HG03060 (cell line): Measurements from ENCODE around the gene DLGAP1.
"Not testable (repeated sequence)": the region's sequence is repeated elsewhere in the genome, so short reads cannot be mapped to it uniquely, and the experiment has no call there.

Experiments used
- ATAC-seq: cut with Tn5 transposase; IDR thresholded peaks from one replicate; pipeline ENCODE4 v1.9.1; 2021; ENCODE audit warnings: low read depth, moderate number of reproducible peaks; ENCODE audit not compliant: unreplicated experiment

The DLGAP1 gene

DNA sequence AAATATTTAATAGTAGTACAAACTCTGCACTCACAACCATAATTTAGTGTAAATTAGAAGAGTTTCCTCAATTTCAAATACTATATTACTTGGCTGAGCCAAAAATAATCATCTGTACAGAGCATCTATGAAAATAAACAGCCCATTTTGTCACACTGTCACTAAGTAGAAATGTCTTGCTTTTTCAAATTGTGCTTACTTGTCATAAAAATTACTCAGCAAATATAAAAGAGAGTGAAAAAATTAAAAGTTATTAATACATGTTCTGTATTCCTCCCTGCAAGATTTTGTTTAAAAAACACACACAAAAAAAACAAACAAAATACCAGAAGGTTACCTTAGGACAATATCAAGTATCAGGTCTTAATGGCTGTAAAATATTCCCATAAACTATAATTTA is 155.7 kb downstream of the DLGAP1 start:
- no peak for ATAC-seq

GRCh38 chr18:4293337-4293736 is 161.8 kb downstream of the DLGAP1 start:
- no peak for ATAC-seq

DNA sequence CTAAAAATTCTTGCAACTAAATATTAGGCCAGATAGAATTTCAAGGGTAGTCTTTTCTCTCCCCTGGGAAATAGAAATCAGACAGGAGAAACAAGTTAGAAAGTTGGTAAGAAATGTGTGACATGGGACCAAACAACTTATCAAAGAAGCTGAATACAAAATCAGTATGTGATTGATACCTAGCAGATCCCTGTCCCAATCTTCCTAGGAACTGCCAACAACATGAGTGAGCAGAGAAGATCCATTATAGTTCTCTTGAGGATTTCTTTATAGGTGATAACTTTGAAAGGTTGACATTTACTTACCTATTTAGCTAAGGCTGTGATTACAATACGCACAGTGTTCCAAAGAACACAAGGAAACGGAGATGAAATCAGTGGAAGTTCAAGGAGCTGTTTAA is 162.4 kb downstream of the DLGAP1 start:
- ATAC-seq: no peak

DNA sequence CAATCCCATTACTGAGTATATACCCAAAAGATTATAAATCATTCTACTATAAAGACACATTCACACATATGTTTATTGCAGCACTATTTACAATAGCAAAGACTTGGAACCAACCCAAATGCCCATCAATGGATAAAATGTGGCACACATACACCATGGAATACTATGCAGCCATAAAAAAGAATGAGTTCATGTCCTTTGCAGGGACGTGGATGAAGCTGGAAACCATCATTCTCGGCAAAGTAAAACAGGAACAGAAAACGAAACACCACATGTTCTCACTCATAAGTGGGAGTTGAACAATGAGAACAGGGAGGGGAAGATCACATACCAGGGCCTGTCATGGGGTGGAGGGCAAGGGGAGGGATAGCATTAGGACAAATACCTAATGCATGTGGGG is 167.8 kb downstream of the DLGAP1 start:
- not testable (repeated sequence) for ATAC-seq

- ATAC-seq: no peak
Observed at GRCh38 chr18:4286256-4286655, 168.9 kb downstream of the DLGAP1 start.

- no peak for ATAC-seq
Observed at GRCh38 chr18:4285525-4285924, 169.6 kb downstream of the DLGAP1 start.

GRCh38 chr18:4284528-4284927 is 170.6 kb downstream of the DLGAP1 start:
- ATAC-seq: no peak

DNA sequence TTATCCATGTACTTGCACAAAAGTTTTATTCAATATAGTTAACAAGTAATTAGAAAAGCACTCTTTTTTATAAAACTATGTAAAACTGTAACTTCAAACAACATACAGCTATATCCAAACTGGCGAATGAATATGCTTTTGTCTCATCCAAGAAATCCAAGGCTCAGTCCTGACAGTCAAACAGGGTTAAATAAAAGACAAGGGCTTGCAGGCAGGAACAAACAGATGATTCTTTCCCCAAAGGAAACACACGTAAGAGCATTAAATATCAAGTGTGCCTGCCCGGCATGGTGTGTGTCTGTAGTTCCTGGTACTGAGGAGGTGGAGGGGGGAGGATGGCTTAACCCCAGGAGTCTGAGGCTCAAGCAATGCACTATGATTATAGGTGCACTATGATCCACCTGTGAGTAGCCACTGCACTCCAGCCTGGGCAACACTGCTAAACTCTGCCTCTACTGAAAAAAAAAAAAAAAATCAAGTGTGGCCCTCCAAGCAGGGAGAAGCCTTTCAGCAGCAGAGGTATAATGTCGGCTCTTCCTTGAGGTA is 171.3 kb downstream of the DLGAP1 start:
- no peak for ATAC-seq

- ATAC-seq: no peak
Observed at GRCh38 chr18:4282954-4283353, 172.2 kb downstream of the DLGAP1 start.

DNA sequence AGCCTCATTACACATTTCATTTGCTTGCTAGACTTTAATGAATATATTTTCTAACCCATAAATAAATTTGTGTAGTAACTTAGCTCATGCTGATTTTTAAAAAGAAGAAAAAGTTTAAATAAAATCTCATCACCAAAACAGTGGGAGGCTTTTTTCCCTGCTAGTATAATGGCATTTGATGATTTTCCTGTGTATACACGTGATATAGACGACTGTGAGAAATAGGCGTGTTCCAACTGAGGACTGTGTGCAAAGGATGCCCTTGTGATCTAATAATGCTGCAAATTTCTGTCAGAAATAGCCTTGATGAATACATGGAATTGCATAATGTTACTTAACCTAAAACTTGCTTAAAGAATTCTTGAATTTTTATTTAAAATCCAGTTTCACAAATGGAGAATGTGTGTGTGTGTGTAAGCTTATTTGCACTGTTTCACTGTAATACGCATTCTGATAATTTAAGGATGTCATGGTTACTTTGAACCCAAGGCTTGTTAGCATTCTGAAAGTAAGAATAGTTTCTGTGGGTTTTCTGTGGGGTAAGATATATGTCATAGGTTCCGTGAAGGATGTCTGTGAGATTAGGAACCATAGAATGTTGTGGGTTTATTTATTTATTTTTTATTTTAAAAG is 178.0 kb downstream of the DLGAP1 start:
- no peak for ATAC-seq

DNA sequence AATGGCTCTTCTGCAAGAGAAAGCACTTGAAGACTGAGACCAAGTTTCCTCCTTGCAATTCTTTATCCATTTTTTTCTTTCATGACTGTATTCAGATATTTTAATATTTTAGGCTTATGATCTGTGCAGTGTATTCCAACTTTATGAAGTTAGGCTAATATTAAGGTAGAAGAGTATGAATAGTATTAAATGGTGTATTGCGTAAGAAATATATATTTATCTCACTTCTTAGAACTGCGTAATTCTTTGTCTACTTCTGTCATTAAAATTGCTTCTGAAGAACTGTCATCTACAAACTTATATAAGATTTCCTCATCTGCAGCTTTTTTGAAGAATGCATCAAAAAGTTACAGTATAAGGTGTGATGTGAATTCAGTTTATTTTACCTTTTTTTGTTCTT is 183.2 kb downstream of the DLGAP1 start:
- ATAC-seq: no peak

DNA sequence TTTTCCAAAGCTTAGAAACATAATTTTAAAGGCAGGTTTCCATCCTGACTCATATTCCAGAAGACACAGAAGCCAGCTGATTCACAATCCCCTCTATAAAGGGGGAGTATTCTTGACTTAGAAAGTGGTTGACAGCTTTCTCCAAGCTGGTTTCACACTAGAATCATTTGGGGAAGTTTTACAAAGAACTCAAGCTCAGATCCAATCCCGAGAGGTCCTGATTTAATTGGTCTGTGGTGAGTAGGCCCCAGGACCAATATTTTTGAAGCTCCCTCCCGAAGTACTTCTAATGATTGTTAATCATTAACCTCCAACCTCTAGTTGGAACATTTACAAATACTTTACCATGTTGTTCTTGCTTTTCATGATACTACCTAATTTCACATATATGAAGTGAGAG is 184.1 kb downstream of the DLGAP1 start:
- no peak for ATAC-seq

DNA sequence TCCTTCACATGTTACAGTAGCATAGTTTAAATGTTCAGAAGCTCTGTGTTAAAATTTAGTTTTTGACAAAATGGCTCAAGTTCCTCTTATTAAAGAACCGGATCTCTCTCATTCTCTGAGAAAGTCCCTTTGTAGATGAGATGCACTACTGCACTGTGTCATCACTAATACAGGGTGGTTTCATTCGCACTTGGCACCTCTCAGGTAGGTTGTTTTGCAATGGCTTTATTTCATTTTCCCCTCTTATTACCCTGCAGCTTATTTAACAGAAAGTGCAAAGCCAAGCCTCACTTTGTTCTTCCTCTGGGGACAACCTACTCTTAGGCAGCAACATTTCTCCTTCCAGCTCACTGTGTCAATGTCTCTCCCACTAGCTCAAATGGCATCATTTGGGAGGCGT is 185.1 kb downstream of the DLGAP1 start:
- ATAC-seq: no peak

DNA sequence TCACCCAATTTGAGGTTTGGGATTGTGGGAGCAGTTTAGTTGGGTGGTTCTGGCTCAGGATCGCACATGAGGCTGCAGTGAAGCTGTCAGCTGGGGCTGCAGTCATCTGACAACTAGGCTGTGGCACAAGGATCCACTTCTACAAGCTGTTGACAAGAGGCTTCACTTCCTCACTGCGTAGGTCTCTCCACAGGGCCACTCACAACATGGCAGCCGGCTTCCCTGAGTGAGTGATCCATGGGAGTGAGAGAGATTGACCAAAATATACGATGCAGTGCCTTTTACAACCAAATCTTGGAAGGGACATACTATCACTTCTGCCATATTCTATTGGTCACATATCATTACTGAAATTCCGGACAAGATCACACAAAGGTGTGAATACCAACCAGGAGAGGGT is 187.5 kb downstream of the DLGAP1 start:
- no peak for ATAC-seq

DNA sequence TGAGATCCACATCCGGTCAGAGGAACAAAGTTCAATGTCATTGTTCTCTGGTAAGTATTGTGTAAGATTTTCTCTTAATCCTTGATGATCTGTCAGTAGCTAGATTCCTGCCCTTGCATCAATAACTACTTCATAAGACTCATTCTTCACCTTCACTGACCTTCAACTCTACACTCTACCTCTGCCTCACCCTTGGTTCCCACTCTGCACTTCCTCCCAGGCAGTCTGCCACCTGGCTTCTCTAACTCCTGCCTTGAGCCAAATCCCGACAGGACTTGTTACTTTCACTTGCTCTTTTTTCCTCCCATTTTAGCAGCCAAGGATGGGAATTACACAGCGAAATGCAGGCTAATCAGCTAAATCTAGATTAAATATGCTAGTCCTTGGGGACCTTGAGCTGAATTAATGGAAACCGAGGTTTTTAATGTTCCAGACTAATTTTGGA is 190.7 kb downstream of the DLGAP1 start:
- no peak for ATAC-seq

- ATAC-seq: no peak
Observed at GRCh38 chr18:4260107-4260506, 195.0 kb downstream of the DLGAP1 start.

DNA sequence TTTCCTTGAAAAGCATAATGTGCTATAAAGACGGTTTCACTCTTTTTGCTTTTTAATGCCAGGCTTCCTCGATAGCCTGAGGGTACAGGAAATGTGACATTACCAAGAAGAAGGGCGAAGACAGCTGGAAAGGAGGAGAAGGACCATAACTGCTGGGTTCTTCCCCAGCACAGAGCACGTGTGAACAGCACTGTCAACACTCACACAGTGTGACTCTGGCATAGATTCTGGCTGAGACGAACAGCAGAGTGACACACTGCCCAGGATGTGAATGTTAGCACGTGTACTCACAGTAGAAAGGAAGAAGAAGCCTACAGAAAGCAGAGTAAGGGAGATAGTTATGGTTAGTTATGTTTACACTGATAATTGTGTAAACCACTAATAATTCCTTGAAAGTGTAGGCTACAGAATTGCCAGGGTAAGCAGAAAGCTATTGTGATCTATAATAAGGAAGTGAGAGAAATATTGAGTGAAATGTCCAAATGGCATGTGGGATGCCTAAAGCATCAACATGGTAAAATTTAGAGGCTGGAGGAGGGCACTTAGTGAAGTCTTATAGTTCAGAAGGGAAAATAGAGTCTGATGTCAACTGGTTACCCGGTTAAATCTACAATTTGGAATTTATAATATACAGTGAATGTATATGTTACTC is 198.2 kb downstream of the DLGAP1 start:
- ATAC-seq: no peak

GRCh38 chr18:4254840-4255239 is 200.3 kb downstream of the DLGAP1 start:
- no peak for ATAC-seq

DNA sequence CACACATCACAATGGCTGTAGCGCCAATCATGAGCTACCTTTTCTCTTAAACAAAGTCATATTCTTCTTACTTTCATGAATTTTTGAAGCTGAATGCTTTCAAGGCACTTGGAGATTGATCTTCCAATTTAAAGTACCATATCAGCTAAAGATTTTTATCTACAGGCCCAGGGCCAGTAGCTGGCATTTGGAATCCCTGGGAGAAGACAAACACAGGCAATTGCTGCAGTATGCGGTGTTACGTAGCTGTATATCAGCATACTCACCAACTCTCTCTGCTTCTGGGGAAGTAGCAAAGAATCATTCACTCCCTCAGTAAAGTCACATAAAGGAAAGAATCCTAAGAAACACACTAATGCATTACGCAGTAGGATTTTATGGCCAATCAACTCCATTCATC is 202.3 kb downstream of the DLGAP1 start:
- no peak for ATAC-seq

- ATAC-seq: no peak
Observed at GRCh38 chr18:4251873-4252272, 203.2 kb downstream of the DLGAP1 start.

GRCh38 chr18:4251206-4251605 is 203.9 kb downstream of the DLGAP1 start:
- ATAC-seq: no peak

- ATAC-seq: no peak
Observed at GRCh38 chr18:4250141-4250540, 205.0 kb downstream of the DLGAP1 start.
